ENCODE results near the gene S100A12. TPM values are rescaled to one million over a fixed set of nuclear protein-coding genes. Genes with fewer than 3 reads are reported as not detected.

The S100A12 gene
- total RNA-seq, 1 experiment from 2014 or later, result not detected

GRCh38 chr1:153353226-153353947 lies 22.0 kb downstream of the S100A12 start:
- Histone ChIP-seq H3F3A (ENCODE audit: low read length, unreplicated experiment) (peaks cover 4% of the 10 kb centered on the region), H3K79me2 (ENCODE audit: low read length) (no peaks in the 10 kb centered on the region), H2AFZ (ENCODE audit: low read length) (no peak overlapping the region), H3K4me3 (ENCODE audit: low read length) (no peak overlapping the region), H3K9me2 (replicated peaks; ENCODE audit: low read length) (no peaks in the 10 kb centered on the region), H3K9ac (ENCODE audit: low read length) (no peak overlapping the region), H3K36me3 (ENCODE audit: low read depth, low read length) (no peaks in the 10 kb centered on the region), H4K20me1 (ENCODE audit: low read length) (no peaks in the 10 kb centered on the region), H3K27me3 (ENCODE audit: low read length) (peaks cover 33% of the 10 kb centered on the region), H3K4me1 (ENCODE audit: insufficient read depth, low read length) (peaks cover 42% of the 10 kb centered on the region), H3K4me2 (ENCODE audit: low read length) (no peak overlapping the region), H3K27ac (ENCODE audit: low read length) (no peak overlapping the region), H3K9me3 (ENCODE audit: low read length) (no peaks in the 10 kb centered on the region)
- POLR2A ChIA-PET (ENCODE audit: unreplicated experiment), result interaction anchor here (0.6 kb wide), 1 partner anchor 215 kb away, joined by 3 read pairs; no protein-coding TSS in a partner anchor
- intact Hi-C loops (cut with micrococcal nuclease), result loop anchor here (10.0 kb wide), 2 partner anchors 321 to 391 kb away; partner anchors contain the start of genes ILF2 and NPR1
- ATAC-seq (no peak), DNase-seq (peak; percentile 65)
- no peak for TF ChIP-seq EZH2phosphoT487 (IDR thresholded peaks at IDR 0.05; ENCODE audit: borderline replicate concordance, low read length)
- TF ChIP-seq, protein P1, sequence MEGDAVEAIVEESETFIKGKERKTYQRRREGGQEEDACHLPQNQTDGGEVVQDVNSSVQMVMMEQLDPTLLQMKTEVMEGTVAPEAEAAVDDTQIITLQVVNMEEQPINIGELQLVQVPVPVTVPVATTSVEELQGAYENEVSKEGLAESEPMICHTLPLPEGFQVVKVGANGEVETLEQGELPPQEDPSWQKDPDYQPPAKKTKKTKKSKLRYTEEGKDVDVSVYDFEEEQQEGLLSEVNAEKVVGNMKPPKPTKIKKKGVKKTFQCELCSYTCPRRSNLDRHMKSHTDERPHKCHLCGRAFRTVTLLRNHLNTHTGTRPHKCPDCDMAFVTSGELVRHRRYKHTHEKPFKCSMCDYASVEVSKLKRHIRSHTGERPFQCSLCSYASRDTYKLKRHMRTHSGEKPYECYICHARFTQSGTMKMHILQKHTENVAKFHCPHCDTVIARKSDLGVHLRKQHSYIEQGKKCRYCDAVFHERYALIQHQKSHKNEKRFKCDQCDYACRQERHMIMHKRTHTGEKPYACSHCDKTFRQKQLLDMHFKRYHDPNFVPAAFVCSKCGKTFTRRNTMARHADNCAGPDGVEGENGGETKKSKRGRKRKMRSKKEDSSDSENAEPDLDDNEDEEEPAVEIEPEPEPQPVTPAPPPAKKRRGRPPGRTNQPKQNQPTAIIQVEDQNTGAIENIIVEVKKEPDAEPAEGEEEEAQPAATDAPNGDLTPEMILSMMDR (conservative IDR thresholded peaks at IDR 0.05; ENCODE audit: low read depth, low read length), result peak; percentile 90
- CTCF ChIA-PET, result interaction anchor here (0.6 to 1.5 kb wide), 4 partner anchors 137 to 272 kb away, joined by 3 to 13 read pairs (median 5); no protein-coding TSS in a partner anchor
- BruUV-seq (replicated peaks), result no TSS peak

DNA sequence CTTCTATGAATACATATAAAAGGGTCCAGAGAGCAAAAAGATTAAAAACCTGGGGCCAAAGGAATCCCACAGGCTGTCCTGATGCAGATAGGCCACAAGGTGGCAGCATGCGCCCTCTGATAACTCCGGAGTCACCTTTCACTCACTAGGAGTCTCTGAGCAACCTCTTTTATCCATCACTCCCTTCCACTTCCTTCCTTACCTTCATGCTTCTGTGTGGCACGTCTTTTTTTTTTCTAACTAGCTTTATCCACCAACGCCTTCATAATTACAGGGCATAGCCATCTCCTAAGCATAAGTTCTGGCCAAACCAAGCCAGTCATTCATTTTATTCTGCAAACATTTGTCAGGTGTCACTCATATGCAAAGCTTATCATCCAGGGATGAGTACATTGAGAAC lies 22.9 kb downstream of the S100A12 start:
- ChIA-PET CTCF (interaction anchor here (0.7 kb wide), 1 partner anchor 273 kb away, joined by 3 read pairs; no protein-coding TSS in a partner anchor), POLR2A (ENCODE audit: unreplicated experiment) (interaction anchor here (0.5 to 0.6 kb wide), 2 partner anchors 115 to 571 kb away, joined by 3 to 4 read pairs; no protein-coding TSS in a partner anchor)
- no peaks in the 10 kb centered on the region for H3K36me3 ChIP-seq (ENCODE audit: low read depth, low read length)
- H4K20me1 ChIP-seq (ENCODE audit: low read length), result no peaks in the 10 kb centered on the region
- no peak overlapping the region for H3K27ac ChIP-seq (ENCODE audit: low read length)
- peaks cover 34% of the 10 kb centered on the region for H3K4me1 ChIP-seq (ENCODE audit: insufficient read depth, low read length)
- no peak overlapping the region for H3K4me3 ChIP-seq (ENCODE audit: low read length)
- TF ChIP-seq EZH2 (IDR thresholded peaks at IDR 0.05; ENCODE audit: low read length, unreplicated experiment), result no peak
- TF ChIP-seq, protein P1 (conservative IDR thresholded peaks at IDR 0.05; ENCODE audit: low read depth, low read length), result peak; percentile 97
- peaks cover 4% of the 10 kb centered on the region for H3F3A ChIP-seq (ENCODE audit: low read length, unreplicated experiment)
- DNase-seq, result peak; percentile 89
- intact Hi-C loops (cut with micrococcal nuclease), result loop anchor here (1.0 to 10.0 kb wide), 5 partner anchors 138 to 392 kb away; partner anchors contain the start of genes ILF2 and NPR1
- no peaks in the 10 kb centered on the region for H3K9me3 ChIP-seq (ENCODE audit: low read length)
- no peaks in the 10 kb centered on the region for H3K79me2 ChIP-seq (ENCODE audit: low read length)
- no TSS peak for BruUV-seq (replicated peaks)
- no peak overlapping the region for H3K4me2 ChIP-seq (ENCODE audit: low read length)
- no peaks in the 10 kb centered on the region for H3K9me2 ChIP-seq (replicated peaks; ENCODE audit: low read length)
- no peak overlapping the region for H3K9ac ChIP-seq (ENCODE audit: low read length)
- H2AFZ ChIP-seq (ENCODE audit: low read length), result no peak overlapping the region
- peak; percentile 68 for ATAC-seq
- H3K27me3 ChIP-seq (ENCODE audit: low read length), result peaks cover 41% of the 10 kb centered on the region
